HG03565 (cell line): ENCODE results near the gene CSKMT.
"Not testable (repeated sequence)": the region's sequence is repeated elsewhere in the genome, so short reads cannot be mapped to it uniquely, and the experiment has no call there.

Experiments used
- ATAC-seq: cut with Tn5 transposase; IDR thresholded peaks from one replicate; pipeline ENCODE4 v1.9.1; 2021; ENCODE audit warnings: mild to moderate bottlenecking, moderate library complexity; ENCODE audit not compliant: unreplicated experiment

Gene CSKMT

DNA sequence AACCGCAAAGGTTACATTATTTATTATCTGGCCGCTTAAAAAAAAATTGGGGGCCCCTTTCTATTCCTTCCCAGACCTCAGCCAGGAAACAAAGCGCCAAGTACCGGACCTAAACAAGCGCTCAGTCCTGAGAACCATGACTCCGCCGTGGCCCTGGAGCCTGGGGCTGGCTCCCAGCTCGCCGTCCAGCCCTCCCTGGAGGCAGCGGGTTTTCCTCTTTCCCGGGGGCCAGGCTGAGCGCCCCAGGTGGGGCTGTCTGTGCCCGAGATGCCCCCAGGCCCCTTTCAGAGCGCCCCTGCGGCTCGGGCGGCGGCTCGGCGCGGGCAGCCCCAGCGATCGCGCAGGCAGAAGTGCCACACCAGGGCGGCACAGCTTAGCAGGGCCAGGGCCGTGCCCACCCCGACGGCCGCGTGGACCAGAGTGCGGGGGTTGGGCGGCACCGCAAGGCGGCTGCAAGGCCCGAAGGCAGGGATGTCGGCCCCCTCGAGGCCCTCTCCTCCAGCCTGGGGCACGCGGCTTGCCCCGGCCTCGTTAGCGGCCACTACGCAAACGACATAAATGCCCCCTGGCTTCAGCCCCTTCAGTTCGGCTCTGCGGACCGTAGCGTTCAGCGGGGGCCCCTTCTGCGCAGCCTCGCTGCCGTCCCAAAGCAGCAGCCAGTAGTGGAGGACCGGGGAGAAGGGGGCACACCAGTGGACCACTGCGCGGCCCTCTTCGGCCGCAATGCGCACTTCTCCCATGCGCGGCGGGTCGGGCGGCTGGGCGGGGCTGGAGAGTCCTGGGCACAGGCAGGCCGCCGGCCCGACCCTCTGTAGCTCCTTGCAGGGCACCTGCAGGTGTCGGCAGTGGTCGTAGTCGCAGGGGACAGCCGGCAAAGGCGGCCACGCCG lies 22.6 kb downstream of the CSKMT start:
- ATAC-seq: no peak

DNA sequence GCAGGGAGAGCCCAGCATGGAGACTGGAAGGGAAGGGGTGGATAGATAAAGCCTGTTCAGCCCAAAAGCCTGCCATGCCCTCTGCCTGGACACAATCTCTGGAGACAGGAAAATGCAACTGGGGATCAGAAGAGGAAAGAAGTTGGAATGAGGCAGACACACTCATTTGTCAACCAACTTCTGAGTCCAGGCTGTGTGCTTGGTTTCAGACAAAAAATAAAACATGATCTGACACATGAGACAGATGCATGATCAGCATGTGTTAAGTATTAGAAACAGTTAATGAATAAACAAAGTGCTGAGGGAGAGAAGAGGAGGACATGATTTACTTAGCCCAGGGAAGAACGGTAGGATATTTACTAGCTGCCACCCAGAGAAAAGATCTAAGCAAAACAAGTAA lies 23.4 kb downstream of the CSKMT start:
- no peak for ATAC-seq

DNA sequence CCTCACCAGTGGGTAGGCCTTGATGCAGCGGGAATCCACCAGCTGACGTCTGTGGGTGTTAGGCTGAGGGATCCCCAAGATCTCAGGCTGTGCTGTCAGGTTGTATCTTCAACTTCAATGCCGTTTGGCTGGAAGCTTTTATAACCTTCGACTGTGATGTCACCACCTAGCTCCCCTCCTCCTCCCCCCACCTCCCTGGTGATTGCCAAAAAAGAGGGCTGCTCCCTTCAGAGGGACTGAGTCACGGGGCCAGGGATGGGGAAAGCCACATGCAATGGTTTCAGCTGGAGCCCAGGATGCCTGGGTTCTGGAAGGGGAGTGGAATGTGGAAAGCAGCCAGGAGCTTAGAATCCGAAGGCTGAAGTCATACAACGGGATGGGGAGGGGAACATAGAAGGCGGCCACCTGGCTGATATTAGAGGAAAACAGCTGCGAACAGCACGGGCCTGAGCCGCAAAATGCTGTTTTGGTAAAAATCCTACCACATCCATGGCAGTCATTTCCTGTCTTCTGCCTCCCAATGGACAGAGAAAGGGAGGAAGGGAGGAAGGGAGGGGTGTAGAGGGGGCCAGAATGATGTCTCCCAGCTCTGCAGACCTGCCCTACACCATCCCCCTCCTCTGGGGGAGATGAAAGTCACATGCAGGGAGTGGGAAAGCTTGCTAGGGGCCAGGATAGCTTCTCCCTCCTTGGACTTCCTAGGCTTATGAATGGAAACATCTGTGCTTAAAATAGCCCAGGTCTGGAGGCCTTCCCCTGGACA lies 24.5 kb downstream of the CSKMT start, which contains the start of gene LRRN4CL:
TSS of gene LRRN4CL (minus strand) at position 110 of the 763 bp plus-strand sequence. CDS start 1,022 bp downstream, outside the sequence.
- no peak for ATAC-seq

DNA sequence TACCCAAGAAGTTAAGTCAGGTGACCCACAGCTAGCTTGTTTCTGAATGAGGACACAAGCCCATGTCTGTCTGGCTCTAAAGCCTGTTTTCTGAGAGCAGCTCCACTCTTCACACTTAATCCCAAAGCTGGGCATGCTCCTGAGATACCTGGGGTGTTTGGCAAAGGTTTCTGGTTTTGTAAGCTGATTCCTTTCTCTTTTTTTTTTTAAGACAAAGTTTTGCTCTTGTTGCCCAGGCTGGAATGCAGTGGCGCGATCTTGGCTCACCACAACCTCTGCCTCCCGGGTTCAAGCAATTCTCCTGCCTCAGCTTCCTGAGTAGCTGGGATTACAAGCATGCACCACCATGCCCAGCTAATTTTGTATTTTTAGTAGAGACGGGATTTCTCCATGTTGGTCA lies 28.5 kb downstream of the CSKMT start:
- not testable (repeated sequence) for ATAC-seq

DNA sequence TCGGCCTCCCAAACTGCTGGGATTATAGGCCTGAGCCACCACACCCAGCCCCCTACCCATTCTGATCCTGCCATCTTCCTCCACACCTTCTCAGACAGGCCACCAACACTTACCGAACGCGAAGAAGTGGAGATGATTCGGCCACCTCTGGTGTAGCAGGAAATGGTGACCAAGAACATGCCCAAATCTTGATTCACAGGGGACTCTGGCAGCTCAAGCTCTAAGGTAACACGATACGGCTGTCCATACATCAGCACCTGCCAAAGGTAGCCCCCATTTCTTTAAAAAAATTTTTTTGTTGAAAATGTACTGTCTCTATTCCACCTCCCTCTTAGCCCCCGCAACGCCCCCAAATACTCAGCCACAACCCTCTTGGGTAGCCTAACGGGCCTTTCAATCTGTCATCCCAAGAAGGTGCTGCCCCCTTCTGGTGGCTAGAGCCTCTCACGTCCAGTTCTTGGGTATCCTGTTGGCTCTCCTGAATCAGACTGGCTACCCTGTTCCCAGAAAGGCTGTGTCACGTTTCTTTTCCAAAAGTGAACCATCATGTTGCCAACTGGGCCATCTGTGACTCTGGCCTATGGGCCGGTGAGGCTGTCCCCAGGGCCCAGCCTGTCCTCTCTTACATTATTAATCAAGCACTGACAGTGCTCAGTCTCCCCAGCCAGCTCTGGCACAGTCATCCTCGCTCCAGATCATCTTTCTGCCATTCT lies 29.5 kb downstream of the CSKMT start:
- no peak for ATAC-seq

DNA sequence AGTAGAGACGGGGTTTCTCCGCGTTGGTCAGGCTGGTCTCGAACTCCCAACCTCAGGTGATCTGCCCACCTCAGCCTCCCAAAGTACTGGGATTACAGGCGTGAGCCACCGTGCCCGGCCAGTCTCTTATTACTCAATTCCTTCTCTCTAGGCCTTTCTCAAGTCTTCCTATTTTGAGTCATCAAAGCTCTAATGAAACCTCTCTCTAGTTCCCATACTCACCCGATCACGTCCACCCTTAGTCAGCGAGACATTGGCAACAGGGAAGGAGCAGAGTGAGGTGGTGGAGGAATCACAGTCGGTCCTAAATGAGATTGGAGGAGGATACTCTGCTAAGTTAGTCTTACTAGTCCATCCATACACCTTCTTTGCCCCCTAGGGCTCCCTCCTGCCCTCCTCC lies 37.1 kb downstream of the CSKMT start:
- no peak for ATAC-seq

DNA sequence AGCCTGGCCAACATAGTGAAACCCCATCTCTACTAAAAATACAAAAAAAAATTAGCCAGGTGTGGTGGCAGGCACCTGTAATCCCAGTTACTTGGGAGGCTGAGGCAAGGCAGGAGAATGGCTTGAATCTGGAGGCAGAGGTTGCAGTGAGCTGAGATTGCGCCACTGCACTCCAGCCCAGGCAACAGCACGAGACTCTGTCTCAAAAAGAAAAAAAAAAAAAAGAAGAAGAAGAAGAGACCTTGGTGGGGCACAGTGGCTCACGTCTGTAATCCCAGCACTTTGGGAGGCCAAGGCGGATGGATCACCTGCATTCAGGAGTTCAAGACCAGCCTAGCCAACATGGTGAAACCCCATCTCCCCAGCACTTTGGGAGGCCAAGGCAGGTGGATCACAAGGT lies 38.8 kb downstream of the CSKMT start:
- not testable (repeated sequence) for ATAC-seq

DNA sequence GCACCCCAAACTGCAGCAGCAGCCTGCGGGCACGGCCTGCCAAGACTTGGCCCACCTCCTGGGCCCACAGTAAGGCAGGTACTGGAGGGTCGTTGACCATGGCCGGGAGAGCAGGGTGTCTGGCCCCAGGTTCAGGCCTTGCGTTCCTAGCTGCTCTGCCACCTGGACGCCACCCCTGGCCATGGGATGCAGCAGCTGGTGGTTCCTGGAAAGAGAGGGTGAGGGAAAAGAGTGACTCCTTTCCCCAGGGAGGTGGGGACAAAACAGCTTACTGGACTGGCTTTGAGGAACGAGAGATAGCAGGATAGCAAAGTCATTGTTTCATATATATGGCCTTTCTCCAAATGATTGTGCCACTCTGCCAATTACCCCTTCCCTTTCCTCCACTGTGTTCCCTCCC lies 40.3 kb downstream of the CSKMT start:
- no peak for ATAC-seq

DNA sequence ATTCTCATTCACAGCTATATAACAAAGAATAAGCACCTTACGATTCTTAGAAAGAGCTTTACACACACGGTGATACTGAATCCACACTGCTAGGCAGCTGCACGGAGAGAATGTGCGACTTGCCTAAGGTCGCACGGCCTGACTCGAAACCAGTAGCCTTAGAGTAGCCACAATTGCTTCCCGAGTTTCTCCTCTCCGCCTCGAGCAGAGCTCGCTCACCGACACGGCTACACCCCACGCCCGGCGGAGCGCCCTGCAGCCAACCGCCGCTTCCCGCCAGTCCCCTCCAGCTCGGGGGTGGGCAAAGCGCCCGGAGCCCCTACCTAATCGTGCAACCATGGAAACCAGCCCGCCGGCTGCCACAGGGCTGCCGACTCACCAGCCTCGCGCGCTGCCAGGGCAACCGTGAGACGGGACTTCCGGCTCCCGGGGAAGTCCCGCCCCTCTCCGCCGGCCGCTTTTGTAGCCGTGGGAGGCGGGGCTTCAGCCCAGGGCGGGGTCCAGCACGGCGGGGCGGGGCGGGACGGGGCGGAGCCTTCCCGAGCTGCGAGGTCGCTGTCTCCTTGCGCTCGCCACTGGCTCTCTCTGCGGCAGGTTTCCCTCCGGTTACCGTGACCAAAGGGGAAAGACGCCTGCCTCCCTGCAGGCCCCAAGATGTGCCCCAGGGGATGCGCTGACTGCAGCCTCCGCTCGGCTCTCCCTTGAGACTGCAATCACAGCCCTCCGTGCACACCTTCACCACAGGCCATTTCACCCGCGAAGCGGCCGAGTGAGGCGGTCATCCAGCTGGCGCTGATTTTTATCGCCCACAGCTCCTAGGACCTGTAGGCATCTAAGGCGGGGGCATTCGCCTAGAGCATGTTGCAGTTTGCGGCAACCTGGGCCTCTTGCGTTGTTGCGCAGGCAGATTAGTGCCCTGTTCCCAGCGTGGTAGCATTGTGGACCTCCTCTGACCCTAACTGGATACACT lies 41.1 kb downstream of the CSKMT start:
- ATAC-seq: peak; percentile 38

DNA sequence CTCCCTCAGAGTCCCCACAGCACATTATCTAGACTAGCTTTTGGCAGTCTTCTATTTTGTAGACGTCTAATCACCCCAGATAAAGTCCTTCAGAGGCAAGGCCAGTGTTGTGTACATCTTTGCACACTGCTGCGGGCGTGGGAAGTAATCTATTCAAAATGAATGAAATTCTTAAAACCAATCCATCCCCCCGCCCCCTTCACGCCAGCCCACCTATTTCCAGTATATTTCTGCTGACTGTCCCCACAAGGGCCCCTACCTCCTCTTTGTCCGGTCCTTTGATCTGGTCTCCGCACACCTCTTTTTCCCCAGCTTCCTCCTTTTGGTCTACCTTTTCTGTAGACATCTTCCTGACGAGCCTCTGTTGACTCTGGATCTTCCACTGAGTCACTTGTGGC lies 41.7 kb downstream of the CSKMT start:
- ATAC-seq: no peak

DNA sequence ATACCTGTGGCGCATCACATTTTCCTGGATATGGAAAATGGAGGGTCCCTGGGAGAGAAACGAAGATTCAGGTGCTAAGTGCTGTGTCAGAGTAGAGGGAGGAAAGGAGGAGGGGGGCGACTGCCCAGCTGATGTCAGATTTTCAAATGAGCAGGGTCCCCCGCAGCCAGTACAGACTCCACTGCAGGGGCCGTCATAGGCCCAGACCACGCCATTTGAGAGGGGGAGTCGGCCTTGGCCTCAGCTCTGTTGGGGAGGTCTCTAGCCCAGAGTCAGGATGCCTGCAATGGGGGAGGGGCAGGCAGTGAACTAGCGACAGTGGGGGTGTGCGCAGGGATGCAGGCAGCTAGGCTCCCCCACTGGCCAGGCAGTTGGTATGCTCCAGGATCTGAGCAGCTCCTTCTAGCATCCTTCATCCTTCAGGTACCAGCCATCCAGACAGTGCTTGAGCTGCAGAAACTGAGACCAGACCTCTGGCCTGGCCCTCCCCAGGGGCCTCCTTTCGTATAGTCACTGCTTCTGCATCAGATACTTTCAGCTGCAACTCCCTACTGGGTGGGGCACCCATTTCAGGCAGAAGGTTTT lies 42.3 kb downstream of the CSKMT start, which contains the start of the genes BSCL2 and GNG3:
TSS of gene BSCL2 (minus strand) at position 148 of the 585 bp plus-strand sequence. CDS start 229 bp downstream, outside the sequence.
TSS of gene GNG3 (plus strand) at position 400 of the 585 bp plus-strand sequence. CDS start 620 bp downstream, outside the sequence.
- no peak for ATAC-seq

DNA sequence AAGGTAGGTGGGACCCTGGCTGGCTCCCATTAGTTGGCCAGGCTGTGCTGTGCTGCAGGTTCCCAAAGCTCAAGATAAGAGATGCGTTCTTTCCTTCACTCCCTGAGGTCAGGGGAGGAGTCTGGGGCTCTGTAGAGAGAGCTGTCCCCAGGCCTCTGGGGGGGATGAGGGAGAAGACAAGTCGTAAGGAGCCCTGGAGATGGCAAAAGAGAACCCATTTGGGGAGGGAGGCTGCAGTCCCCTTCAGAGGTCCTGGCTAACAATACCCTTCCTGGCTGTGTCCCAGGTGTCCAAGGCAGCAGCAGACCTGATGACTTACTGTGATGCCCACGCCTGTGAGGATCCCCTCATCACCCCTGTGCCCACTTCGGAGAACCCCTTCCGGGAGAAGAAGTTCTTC lies 43.3 kb downstream of the CSKMT start:
- ATAC-seq: no peak

DNA sequence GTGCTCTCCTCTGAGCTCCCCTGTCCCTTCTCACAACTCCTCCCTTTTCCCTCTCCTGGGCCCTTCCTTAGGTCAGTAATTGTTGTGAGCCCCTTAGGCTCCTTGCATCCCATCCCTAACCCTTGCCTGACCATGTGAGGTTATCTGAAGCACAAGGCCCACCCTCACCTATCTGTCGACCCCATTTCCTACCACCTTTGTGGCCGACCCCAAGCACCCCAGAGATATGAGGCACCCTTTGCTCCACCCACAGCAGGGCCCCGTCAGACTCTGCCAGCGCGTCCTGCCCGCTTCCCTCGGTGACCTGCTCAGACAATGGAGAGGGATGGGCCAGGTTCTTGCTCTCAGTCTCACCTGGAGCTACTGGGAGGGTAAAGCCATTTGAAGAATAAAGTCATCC lies 43.7 kb downstream of the CSKMT start:
- ATAC-seq: no peak

DNA sequence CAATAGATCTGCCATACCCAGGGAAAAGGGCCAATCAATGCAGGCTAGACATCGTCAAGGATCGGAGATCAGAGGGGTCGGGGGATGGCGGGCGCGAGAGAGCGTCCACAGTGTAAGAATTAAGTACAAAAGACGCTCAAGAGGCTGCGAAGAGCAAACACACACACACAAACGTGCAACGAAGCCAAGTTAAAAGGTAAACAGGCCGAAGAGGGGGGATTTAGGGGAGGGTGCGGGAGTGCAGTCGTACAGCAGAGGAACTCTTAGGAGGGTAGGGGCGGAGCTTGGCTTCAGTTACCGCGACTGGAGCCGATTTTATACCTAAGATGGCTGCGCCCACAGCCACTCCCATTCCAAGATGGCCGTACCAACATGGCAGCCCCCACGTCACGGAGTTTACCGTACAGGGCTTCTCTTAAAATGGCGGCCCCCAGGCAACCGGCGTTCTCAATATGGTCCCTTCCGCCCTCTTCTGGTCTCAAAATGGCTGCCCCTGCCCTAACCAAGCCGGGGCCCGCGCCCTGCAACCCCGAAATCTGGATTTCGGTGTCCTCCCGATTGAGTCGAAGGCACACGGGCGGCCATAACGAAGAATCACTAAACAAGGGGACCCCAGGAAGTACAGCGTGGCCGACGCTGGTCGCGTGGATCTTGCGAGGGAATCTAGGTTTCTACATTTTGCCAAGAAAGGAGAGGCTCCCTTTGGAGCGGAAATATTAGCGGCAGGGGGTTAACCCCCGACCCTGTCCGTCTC lies 44.3 kb downstream of the CSKMT start:
- ATAC-seq: peak; percentile 55

DNA sequence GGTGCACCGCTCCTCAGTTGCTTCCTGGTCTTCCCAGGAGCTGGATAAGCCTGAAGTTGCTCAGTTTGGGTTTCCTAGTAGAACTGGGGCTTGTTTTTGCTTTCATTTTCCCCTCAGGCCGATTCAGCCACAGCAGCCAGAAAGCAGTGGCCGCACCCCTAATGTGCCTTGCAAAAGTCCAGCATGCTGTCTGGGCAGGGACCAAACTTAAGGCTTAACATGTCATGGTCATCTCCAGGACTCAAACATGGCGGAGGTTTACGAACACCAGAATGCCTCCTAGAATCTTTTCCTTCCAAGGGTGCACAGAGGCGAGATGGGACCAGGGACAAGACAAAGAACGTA lies 44.9 kb downstream of the CSKMT start:
- no peak for ATAC-seq

DNA sequence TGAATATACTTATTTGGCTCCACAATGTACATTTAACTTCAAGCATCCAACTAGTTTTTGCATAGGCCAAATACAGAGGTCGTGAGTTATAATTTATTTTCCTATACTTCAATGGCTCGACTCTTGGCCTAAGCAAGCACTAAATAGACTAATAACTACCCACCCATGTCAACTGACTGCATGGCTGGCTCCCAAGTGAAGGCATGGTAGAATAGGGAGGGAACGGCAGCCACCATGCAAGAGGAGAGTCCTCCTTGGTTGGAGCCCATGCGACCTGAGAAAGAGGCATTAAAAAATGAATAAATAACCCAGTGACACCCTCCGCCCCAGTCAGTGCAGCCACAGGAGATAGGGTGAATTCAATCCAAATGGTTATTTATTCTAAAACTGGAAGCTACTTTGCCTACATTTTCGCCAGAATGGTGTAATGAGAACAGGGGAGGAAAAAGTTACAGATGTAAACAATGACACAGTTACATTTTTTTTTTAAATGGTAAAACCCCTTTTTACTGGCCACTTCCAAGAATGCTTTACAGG lies 47.2 kb downstream of the CSKMT start:
- no peak for ATAC-seq

DNA sequence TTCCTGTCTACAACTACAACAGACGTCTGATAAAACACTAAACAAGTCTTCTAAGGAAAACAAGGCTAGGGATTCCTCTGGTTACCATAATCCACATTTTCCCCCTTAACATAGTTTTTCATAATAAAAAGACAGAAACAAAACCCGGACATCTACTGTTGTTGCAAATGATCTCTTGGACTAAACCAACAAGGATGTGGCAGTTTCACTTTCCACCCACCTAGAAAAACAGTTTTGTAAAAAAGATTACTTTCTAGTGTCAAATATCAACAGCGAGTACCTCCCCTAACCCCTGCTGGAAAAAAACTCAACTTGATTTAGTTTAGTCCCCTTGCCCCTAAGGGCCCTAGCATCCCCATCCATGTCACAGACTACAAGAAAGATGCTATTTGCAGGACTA lies 47.7 kb downstream of the CSKMT start:
- no peak for ATAC-seq

DNA sequence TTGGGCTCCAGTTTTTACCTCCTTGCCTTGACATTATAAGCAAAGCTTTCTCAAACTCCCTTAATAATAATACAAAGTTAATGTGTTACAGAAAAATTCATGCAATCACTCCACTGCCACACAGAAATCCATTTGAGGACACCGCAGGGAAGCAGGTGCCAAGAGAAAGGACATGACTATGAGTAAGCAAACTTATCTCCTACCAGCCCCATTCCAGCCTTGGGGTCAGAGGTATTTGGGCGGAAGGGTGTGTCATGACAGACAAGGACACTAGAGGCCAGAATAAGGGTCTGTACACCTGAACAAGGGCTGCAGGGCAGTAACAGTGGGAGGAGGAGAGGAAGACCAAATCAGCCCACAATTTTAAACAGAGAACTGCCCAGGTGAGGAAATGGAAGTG lies 48.2 kb downstream of the CSKMT start:
- no peak for ATAC-seq
